Measurements from ENCODE around the gene UBE2E2.
A peak's percentile ranks its signal among the peaks of the same experiment; 100 is the strongest.

The UBE2E2 gene

GRCh38 chr3:23438657-23439056 is 235.5 kb downstream of the UBE2E2 start:
- DNase-seq (ENCODE audit: low spot score), result no peak

- DNase-seq (ENCODE audit: low spot score), result no peak
These were observed 236.0 kb downstream of the UBE2E2 start for GRCh38 chr3:23439080-23439479.

GRCh38 chr3:23440416-23441294 is 237.5 kb downstream of the UBE2E2 start:
- no peak for DNase-seq (ENCODE audit: low spot score)

GRCh38 chr3:23442598-23443383 is 239.7 kb downstream of the UBE2E2 start:
- peak; percentile 31 for DNase-seq (ENCODE audit: low spot score)

- DNase-seq (ENCODE audit: low spot score), result no peak
These were observed 241.3 kb downstream of the UBE2E2 start for GRCh38 chr3:23444386-23444785.

- no peak for DNase-seq (ENCODE audit: low spot score)
These were observed 243.2 kb downstream of the UBE2E2 start for GRCh38 chr3:23446301-23446700.

- no peak for DNase-seq (ENCODE audit: low spot score)
These were observed 245.9 kb downstream of the UBE2E2 start for GRCh38 chr3:23448998-23449537.

GRCh38 chr3:23450051-23450450 is 246.9 kb downstream of the UBE2E2 start:
- DNase-seq (ENCODE audit: low spot score), result no peak

GRCh38 chr3:23450806-23451205 is 247.7 kb downstream of the UBE2E2 start:
- no peak for DNase-seq (ENCODE audit: low spot score)

- DNase-seq (ENCODE audit: low spot score), result no peak
These were observed 249.3 kb downstream of the UBE2E2 start for GRCh38 chr3:23452408-23452807.

- DNase-seq (ENCODE audit: low spot score), result no peak
These were observed 252.0 kb downstream of the UBE2E2 start for GRCh38 chr3:23455084-23455483.

- no peak for DNase-seq (ENCODE audit: low spot score)
These were observed 252.6 kb downstream of the UBE2E2 start for GRCh38 chr3:23455775-23456174.

GRCh38 chr3:23457697-23458096 is 254.6 kb downstream of the UBE2E2 start:
- DNase-seq (ENCODE audit: low spot score), result no peak

GRCh38 chr3:23459465-23459864 is 256.3 kb downstream of the UBE2E2 start:
- DNase-seq (ENCODE audit: low spot score), result no peak

GRCh38 chr3:23459889-23460546 is 256.9 kb downstream of the UBE2E2 start:
- no peak for DNase-seq (ENCODE audit: low spot score)

- DNase-seq (ENCODE audit: low spot score), result no peak
These were observed 257.9 kb downstream of the UBE2E2 start for GRCh38 chr3:23461069-23461468.

GRCh38 chr3:23463791-23464190 is 260.7 kb downstream of the UBE2E2 start:
- no peak for DNase-seq (ENCODE audit: low spot score)

GRCh38 chr3:23465569-23465968 is 262.4 kb downstream of the UBE2E2 start:
- DNase-seq (ENCODE audit: low spot score), result peak; percentile 41

- no peak for DNase-seq (ENCODE audit: low spot score)
These were observed 265.1 kb downstream of the UBE2E2 start for GRCh38 chr3:23468203-23468602.

- DNase-seq (ENCODE audit: low spot score), result no peak
These were observed 271.6 kb downstream of the UBE2E2 start for GRCh38 chr3:23474580-23475357.

GRCh38 chr3:23475446-23475845 is 272.3 kb downstream of the UBE2E2 start:
- DNase-seq (ENCODE audit: low spot score), result no peak

Data from SK-N-DZ (cell line).